Activated CD8-positive, alpha-beta T cell treated with anti-CD3 and anti-CD28 coated beads for 36 hours (primary cell): ENCODE measurements around the gene GAS6. TPM values are rescaled to one million over a fixed set of nuclear protein-coding genes. Genes with fewer than 3 reads are reported as not detected.

Experiments
- ATAC-seq: fragments of 200-7000 bp; cut with Tn5 transposase; one replicate; pipeline ENCODE4 v1.10.0; 2021; ENCODE audit warnings: mild to moderate bottlenecking, moderate library complexity
- CTCF ChIA-PET: fragments of 350-600 bp; sonication (Branson Sonifier 250); formaldehyde crosslinking; loops from one replicate; lab custom pipeline; 2021; ENCODE audit warnings: antibody characterized with exemption; lab: Charles Lee
- POLR2A ChIA-PET: fragments of 350-600 bp; sonication (Branson Sonifier 250); formaldehyde crosslinking; loops from one replicate; lab custom pipeline; 2021; ENCODE audit warnings: antibody characterized with exemption; lab: Charles Lee
- DNase-seq: peaks from one replicate; pipeline ENCODE4 v3.0.0-alpha.2; 2020
- H3K27ac Mint-ChIP-seq: one replicate; pipeline ENCODE4 v1.8.0; 2021; ENCODE audit warnings: mild to moderate bottlenecking, mixed read lengths
- H3K27me3 Mint-ChIP-seq: one replicate; pipeline ENCODE4 v1.8.0; 2021; ENCODE audit warnings: mixed read lengths
- H3K36me3 Mint-ChIP-seq: one replicate; pipeline ENCODE4 v1.8.0; 2021; ENCODE audit warnings: low read depth, mixed read lengths
- H3K4me1 Mint-ChIP-seq: one replicate; pipeline ENCODE4 v1.8.0; 2021; ENCODE audit warnings: low read depth, mixed read lengths
- H3K4me3 Mint-ChIP-seq: one replicate; pipeline ENCODE4 v1.8.0; 2021; ENCODE audit warnings: mild to moderate bottlenecking, moderate library complexity, mixed read lengths
- H3K9me3 Mint-ChIP-seq: one replicate; pipeline ENCODE4 v1.8.0; 2021; ENCODE audit warnings: mixed read lengths
- intact Hi-C: fragments of 100-400 bp; cut with micrococcal nuclease; formaldehyde crosslinking; loops from one replicate; pipeline ENCODE4 v1.10.0; 2022
- total RNA-seq, 2 experiments: library from RNA; stranded (reverse); gene quantifications; one replicate each; pipeline ENCODE4 v1.2.3, GENCODE V29; 2021
- TF ChIP-seq, protein P1 (sequence below): fragments of 200-600 bp; IDR thresholded peaks from one replicate; pipeline ENCODE4 v1.8.0; 2022; ENCODE audit warnings: antibody characterized with exemption, mild to moderate bottlenecking

The GAS6 gene
- total RNA-seq, 2 experiments from 2014 or later, result 0.23 to 0.25 TPM

DNA sequence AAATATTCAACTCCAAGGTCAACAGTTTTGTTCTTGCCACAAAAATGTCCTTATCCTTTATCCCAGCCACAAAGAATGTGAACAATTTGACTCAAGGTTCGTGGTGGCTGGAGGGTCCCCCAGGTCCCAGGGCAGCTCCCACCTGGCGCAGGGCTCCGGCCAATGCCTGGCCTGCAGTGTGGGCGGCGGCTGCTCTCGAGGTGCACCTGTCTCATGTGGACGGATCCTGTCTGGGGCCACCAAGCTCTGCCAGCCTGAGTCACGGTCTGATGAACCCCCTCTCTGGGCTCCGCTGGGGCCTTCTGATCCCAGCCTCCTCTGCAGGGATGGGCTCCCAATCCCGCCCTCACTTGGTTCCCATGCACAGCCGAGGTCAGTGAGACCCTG lies 49.4 kb downstream of the GAS6 start:
- Mint-ChIP-seq H3K27me3 (peaks cover 3% of the 10 kb centered on the region), H3K4me3 (no peak overlapping the region), H3K36me3 (peaks cover 15% of the 10 kb centered on the region), H3K9me3 (peaks cover 2% of the 10 kb centered on the region), H3K4me1 (peaks cover 18% of the 10 kb centered on the region), H3K27ac (no peak overlapping the region)
- DNase-seq, result no peak
- POLR2A ChIA-PET, result no interaction called here
- intact Hi-C loops, result no loop called here
- TF ChIP-seq, protein P1, sequence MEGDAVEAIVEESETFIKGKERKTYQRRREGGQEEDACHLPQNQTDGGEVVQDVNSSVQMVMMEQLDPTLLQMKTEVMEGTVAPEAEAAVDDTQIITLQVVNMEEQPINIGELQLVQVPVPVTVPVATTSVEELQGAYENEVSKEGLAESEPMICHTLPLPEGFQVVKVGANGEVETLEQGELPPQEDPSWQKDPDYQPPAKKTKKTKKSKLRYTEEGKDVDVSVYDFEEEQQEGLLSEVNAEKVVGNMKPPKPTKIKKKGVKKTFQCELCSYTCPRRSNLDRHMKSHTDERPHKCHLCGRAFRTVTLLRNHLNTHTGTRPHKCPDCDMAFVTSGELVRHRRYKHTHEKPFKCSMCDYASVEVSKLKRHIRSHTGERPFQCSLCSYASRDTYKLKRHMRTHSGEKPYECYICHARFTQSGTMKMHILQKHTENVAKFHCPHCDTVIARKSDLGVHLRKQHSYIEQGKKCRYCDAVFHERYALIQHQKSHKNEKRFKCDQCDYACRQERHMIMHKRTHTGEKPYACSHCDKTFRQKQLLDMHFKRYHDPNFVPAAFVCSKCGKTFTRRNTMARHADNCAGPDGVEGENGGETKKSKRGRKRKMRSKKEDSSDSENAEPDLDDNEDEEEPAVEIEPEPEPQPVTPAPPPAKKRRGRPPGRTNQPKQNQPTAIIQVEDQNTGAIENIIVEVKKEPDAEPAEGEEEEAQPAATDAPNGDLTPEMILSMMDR, result no peak
- no peak for ATAC-seq
- CTCF ChIA-PET, result interaction anchor here (1.0 kb wide), 1 partner anchor 133 kb away, joined by 3 read pairs; no protein-coding TSS in a partner anchor

DNA sequence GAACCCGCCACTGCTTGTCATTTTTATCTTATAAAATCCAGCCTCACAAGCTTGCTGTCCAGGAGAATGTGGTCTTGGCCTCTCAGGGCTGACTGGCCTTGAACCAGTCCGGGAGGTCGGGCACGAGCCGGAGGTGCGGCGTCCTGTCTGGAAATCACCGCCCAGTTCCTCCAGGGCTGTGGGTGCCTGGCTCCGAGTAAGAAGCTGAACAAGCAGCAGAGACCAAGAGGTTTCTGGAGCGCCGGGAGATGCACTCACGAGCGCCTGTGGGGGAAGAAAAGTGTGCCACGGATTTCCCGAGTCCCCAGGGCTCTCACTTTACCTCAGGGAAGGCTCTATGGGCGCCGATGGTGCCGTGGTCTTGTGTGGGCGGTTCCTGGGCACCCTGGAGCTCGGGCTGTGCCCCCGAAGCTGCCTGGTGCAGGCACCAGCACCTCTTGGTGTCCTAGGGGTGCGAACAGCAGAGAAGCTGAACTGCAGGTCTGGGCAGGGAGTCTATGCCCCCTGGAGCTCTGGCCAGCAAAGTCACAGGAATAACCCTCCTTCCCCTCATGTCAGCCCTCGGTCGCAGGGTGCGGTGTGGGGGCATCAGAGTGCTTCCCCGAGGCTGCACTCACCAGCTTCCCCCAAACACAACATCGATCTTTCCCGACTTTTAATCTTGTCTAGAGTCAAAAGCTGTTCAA lies 50.0 kb downstream of the GAS6 start:
- TF ChIP-seq, protein P1, result no peak
- H3K27me3 Mint-ChIP-seq, result peaks cover 3% of the 10 kb centered on the region
- ATAC-seq (no peak), DNase-seq (no peak)
- ChIA-PET POLR2A (no interaction called here), CTCF (interaction anchor here (1.0 kb wide), 1 partner anchor 133 kb away, joined by 3 read pairs; no protein-coding TSS in a partner anchor)
- peaks cover 18% of the 10 kb centered on the region for H3K4me1 Mint-ChIP-seq
- H3K36me3 Mint-ChIP-seq, result peaks cover 15% of the 10 kb centered on the region
- H3K9me3 Mint-ChIP-seq, result peaks cover 2% of the 10 kb centered on the region
- H3K27ac Mint-ChIP-seq, result no peak overlapping the region
- intact Hi-C loops, result no loop called here
- H3K4me3 Mint-ChIP-seq, result no peak overlapping the region

DNA sequence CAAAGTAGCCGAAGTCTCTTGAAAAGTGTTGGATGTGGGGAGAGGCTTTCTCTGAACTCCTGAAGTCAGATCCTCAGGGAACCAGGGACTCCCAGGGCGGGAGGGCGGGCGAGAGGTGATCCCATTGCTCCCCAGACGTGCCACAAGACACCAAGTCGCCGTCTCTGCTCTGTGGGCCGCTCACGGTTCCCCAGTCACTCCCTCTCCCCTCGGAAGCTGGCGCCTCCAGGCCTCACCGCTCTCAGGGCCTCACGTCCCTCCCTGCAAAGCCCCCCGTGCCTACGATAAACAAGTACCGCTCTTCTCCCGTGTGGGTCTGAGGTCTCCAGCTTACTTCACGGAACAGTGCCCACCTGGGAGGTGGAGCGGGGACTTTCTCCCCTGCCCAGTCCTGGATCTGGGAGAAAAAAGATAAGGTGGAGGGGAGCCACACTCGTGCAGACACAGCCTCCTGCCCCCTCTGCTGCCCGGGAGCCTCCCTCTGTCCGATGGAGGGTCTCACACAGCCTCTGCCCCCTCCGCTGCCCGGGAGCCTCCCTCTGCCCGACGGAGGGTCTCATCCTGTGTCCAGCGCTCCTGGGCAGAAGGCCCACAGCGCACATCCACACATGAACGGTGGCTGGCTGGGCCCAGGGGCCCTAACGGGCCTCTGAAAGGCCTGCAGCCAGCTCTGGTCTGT lies 50.7 kb downstream of the GAS6 start:
- DNase-seq, result no peak
- Mint-ChIP-seq H3K9me3 (peaks cover 7% of the 10 kb centered on the region), H3K4me1 (peaks cover 18% of the 10 kb centered on the region), H3K36me3 (peaks cover 15% of the 10 kb centered on the region), H3K27ac (no peak overlapping the region), H3K27me3 (peaks cover 3% of the 10 kb centered on the region), H3K4me3 (no peak overlapping the region)
- intact Hi-C loops, result no loop called here
- no peak for ATAC-seq
- TF ChIP-seq, protein P1, result no peak
- POLR2A ChIA-PET, result no interaction called here
- CTCF ChIA-PET, result no interaction called here

DNA sequence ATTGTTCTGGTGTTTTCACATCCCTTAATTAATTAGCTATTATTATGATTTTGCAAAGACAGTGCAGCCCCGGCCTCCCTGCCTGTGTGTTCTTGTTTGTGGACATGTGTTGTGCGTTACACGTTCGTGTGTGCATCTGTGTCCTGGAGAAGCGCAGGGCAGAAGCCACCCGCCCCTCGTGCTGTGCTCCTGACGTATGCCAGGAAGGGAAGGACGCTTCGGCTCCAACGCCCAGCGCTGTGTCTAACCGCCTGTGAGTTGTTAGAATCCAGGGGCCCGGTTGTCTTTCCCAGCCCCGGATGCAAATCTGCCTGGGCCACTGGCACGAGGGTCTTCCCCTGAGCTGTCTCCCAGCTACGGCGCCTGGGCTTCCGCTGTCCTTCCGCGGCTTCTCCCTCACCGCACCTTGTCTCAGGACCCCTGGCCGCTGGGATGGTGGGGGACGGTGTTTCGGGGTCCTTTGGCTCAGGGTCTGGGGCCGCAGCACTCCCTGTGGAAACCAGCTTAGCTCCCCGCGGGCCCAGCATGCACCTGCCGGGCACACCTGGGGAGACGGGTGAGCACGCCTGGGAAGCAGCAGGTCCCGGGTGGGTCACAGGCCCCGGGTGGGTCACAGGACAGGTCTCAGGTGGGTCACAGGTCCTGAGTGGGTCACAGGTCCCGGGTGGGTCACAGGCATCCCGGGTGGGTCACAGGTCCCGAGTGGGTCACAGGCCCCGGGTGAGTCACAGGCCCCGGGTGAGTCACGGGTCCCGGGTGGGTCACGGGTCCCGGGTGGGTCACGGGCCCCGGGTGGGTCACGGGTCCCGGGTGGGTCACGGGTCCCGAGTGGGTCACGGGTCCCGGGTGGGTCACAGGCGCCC lies 51.5 kb downstream of the GAS6 start:
- TF ChIP-seq, protein P1, result no peak
- H3K4me1 Mint-ChIP-seq, result peaks cover 15% of the 10 kb centered on the region
- DNase-seq, result no peak
- H3K27ac Mint-ChIP-seq, result no peak overlapping the region
- ATAC-seq, result no peak
- no peak overlapping the region for H3K4me3 Mint-ChIP-seq
- H3K36me3 Mint-ChIP-seq, result peaks cover 13% of the 10 kb centered on the region
- peaks cover 3% of the 10 kb centered on the region for H3K27me3 Mint-ChIP-seq
- CTCF ChIA-PET, result no interaction called here
- intact Hi-C loops, result no loop called here
- peaks cover 10% of the 10 kb centered on the region for H3K9me3 Mint-ChIP-seq
- POLR2A ChIA-PET, result no interaction called here
